IPS-15b (cell line): ENCODE data around the gene KRI1.

Experiments used
- H3K27me3 ChIP-seq: one replicate; pipeline ENCODE4 v1.6.1; 2013; ENCODE audit warnings: low read length; ENCODE audit not compliant: control insufficient read depth, insufficient read depth
- H3K36me3 ChIP-seq: one replicate; pipeline ENCODE4 v1.6.1; 2013; ENCODE audit warnings: low read length; ENCODE audit not compliant: control insufficient read depth, insufficient read depth
- H3K4me1 ChIP-seq: one replicate; pipeline ENCODE4 v1.6.1; 2013; ENCODE audit warnings: mild to moderate bottlenecking, low read length; ENCODE audit not compliant: control insufficient read depth, insufficient read depth
- H3K4me3 ChIP-seq: one replicate; pipeline ENCODE4 v1.5.1; 2013; ENCODE audit warnings: low read depth, low read length
- H3K9ac ChIP-seq: one replicate; pipeline ENCODE4 v1.6.1; 2013; ENCODE audit warnings: low read depth, mild to moderate bottlenecking, low read length
- H3K9me3 ChIP-seq: one replicate; pipeline ENCODE4 v1.6.1; 2013; ENCODE audit warnings: mild to moderate bottlenecking, low read length; ENCODE audit not compliant: control insufficient read depth, insufficient read depth

Gene KRI1

DNA sequence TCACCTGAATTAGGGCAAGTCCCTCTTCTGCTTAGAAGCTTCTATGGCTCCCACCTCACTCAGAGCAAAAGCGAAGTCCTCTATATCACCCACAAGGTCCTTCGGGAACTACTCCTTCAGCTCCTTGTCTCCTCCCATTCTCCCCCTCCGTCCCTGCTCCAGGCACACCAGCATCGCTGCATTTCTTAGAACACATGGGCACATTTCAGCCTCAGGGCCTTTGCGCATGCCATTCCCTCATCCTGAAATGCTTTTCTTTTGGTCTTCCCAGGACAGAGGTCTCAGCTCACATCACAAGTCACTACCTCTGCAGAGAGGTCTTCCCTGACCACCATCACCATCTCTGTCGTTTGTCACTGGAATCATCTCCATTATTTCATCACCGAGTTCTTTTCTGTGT is 52.6 kb downstream of the KRI1 start:
- H3K9ac ChIP-seq, result no peak overlapping the region
- no peaks in the 10 kb centered on the region for H3K36me3 ChIP-seq
- no peaks in the 10 kb centered on the region for H3K4me1 ChIP-seq
- H3K27me3 ChIP-seq, result peaks cover 62% of the 10 kb centered on the region
- H3K4me3 ChIP-seq, result peak overlapping the region; percentile 61
- H3K9me3 ChIP-seq, result no peaks in the 10 kb centered on the region

DNA sequence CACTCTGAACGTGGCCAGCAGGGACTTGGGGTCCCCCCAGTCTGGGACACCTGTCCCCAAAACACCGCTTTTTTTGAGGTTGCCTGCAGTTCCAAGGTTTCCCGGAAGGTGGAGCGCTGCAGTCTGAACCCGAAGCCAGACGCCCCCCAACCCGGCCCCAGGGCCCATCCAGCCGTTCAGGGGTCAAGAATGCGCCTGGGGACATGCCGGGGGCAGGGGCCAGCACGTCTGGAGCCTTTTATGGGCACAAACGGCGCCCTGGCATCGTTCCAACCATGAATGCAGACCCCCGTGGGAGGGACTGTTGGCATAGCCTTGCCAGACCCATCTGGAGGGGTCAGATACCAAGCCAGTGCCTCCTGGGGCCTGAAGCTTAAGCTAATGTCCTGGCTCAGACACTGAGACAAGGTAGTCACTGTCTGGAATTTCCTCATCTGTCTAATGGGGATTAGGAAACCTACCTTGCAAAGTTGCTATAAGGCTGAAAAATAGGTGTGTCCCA is 55.5 kb downstream of the KRI1 start:
- Histone ChIP-seq H3K9me3 (no peaks in the 10 kb centered on the region), H3K27me3 (peaks cover 35% of the 10 kb centered on the region), H3K9ac (no peak overlapping the region), H3K4me1 (no peaks in the 10 kb centered on the region), H3K36me3 (no peaks in the 10 kb centered on the region), H3K4me3 (no peak overlapping the region)

DNA sequence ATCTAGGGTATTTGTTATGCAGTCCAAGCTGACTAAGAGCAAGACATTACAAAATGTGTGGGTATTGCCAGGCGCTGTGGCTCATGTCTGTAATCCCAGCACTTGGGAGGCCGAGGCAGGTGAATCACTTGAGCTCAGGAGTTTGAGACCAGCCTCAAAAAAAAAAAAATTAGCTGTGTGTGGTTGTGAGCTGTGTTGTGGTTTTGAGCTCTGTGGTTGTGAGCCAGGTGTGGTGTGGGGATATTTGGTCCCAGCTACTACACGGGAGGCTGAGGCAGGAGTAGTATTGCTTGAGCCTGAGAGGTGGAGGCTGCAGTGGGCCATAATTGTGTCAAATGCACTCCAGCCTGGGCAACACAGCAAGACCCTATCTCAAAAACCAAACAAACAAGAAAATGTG is 57.1 kb downstream of the KRI1 start:
- Histone ChIP-seq H3K36me3 (no peaks in the 10 kb centered on the region), H3K9ac (no peak overlapping the region), H3K4me3 (no peak overlapping the region), H3K4me1 (no peaks in the 10 kb centered on the region), H3K27me3 (peaks cover 18% of the 10 kb centered on the region), H3K9me3 (no peaks in the 10 kb centered on the region)

DNA sequence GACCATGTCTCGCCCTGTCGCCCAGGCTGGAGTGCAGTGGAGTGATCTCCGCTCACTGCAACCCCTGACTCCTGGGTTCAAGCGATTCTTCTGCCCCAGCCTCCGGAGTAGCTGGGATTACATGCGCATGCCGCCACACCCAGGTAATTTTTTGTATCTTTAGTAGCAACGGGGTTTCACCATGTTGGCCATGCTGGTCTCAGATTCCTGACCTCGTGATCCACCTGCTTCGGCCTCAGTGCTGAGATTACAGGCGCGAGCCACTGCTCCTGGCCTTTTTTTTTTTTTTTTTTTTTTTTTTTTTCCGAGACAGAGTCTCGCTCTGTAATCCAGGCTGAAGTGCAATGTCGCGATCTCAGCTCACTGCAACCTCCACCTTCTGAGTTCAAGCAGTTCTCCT is 57.8 kb downstream of the KRI1 start:
- H3K4me3 ChIP-seq, result no peak overlapping the region
- H3K4me1 ChIP-seq, result no peaks in the 10 kb centered on the region
- no peak overlapping the region for H3K9ac ChIP-seq
- H3K27me3 ChIP-seq, result peaks cover 11% of the 10 kb centered on the region
- no peaks in the 10 kb centered on the region for H3K9me3 ChIP-seq
- no peaks in the 10 kb centered on the region for H3K36me3 ChIP-seq

DNA sequence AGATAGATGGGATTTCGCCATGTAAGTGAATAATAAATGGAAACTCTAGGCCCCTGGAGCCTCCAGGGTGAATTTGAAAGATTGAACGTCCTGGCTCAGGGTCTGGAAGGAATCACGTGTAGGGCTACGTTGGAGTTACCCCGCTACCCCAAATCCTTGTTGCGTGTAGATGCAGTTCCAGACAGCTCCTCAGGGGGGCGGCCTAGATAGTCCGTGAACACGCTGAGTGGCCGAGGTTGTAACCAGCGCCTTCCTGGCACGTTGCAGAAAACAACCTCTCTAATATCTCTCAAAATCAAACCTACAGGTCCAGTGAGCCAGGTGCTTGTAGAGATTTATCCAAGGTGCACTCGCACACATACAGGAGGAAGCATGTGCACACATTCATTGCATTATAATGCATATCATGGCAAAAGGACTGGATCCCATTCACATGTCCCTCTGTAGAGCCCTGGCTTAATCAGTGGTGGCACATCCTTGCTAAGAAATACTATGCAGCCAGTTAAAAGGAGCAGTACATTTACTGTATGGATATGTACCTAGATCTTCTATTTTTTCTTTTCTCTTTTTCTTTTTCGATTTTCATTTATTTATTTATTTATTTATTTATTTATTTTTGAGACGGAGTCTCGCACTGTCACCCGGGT is 60.1 kb downstream of the KRI1 start:
- H3K36me3 ChIP-seq, result no peaks in the 10 kb centered on the region
- no peak overlapping the region for H3K9ac ChIP-seq
- no peaks in the 10 kb centered on the region for H3K9me3 ChIP-seq
- H3K4me3 ChIP-seq, result no peak overlapping the region
- no peaks in the 10 kb centered on the region for H3K27me3 ChIP-seq
- H3K4me1 ChIP-seq, result no peaks in the 10 kb centered on the region
